Bladder microvascular endothelial cell (primary cell): ENCODE measurements around the gene ASB3. TPM values are rescaled to one million over a fixed set of nuclear protein-coding genes. Genes with fewer than 3 reads are reported as not detected.

Source experiments
- total RNA-seq: library from RNA; depleted of rRNA; stranded (reverse); fragments of >200 nt; gene quantifications from 2 replicates; pipeline ENCODE4 v1.2.3, GENCODE V29; 2014

The ASB3 gene, protein sequence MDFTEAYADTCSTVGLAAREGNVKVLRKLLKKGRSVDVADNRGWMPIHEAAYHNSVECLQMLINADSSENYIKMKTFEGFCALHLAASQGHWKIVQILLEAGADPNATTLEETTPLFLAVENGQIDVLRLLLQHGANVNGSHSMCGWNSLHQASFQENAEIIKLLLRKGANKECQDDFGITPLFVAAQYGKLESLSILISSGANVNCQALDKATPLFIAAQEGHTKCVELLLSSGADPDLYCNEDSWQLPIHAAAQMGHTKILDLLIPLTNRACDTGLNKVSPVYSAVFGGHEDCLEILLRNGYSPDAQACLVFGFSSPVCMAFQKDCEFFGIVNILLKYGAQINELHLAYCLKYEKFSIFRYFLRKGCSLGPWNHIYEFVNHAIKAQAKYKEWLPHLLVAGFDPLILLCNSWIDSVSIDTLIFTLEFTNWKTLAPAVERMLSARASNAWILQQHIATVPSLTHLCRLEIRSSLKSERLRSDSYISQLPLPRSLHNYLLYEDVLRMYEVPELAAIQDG
- total RNA-seq, result 15.9 and 30.3 TPM in 2 replicates

DNA sequence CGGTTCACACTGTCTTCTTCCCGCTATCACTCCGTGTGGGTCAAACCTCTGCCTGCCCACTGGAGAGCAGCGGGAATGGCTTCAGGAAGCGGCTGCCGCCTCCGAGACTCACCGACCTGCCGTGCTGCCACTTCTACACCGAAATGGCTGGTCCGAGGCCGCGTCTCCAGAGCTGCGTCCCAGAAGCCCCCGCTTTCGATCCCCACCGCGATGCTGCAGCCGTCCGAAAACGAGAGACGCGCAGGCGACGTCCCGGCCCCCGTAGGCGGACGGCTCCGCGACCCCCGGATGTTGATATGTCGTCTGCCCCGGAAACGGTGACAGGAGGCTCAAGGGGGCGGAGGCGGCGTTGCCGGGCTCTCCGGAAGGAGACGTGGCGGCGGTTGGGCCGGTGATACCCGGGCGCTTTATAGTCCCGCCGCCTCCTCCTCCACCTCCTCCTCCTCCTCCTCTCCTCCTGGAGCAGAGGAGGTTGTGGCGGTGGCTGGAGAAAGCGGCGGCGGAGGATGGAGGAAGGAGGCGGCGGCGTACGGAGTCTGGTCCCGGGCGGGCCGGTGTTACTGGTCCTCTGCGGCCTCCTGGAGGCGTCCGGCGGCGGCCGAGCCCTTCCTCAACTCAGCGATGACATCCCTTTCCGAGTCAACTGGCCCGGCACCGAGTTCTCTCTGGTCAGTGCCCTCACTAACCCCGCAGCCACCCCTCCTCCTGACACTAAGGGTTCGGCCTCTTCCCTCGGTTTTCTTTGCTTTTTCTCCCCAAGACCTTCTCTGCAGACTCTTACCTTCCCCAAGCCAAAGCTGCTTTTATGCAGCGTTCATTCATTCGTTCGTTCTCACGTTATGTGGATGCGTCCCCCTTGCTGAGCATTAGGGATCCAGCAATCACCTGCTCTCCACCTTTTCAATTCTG lies at the start of gene ASB3, which contains the start of gene ERLEC1:
Gene ASB3 (minus strand): TSS at position 249 of the 909 bp plus-strand sequence. CDS start 21,381 bp downstream, outside the sequence.
Gene ERLEC1 (plus strand): TSS at position 340 of the 909 bp plus-strand sequence. CDS start 167 bp downstream, at position 507.

DNA sequence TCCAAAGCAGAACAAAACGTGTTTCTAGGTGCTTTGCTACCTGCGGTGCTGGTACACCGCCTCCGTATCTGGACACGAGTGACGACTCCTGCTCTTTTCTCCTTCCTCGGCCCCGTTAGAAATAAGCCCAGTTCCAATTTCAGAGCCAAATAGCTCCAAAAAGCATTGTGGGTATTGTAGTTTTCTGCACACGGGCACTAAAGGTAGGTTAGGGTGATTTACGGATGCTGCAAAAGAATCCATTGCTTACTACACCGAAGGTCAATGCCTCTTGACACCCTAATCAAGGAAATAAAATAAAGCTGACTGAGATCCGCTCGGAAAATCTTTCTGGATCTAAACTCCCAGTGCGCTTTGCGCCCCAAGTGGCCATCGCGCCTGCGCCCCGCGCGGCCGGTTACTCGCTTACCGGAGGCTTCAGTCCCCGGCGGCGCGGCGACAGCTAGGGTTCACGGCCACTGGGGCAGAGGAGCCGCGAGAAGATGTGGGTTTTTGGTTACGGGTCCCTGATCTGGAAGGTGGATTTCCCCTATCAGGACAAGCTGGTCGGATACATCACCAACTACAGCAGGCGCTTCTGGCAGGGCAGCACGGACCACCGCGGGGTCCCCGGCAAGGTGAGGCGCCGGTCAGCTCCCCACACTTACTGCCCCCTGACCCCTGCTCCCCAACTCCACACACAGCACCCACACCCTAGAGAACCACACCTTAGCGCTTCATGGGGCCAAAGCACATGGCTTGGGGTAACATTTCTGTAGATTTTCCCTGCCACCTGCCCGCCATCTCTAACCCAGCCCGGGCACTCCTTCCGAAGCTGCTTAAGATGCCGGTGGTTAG lies 19.1 kb downstream of the ASB3 start, which contains the start of gene CHAC2:
Gene CHAC2 (plus strand): TSS at position 400 of the 837 bp plus-strand sequence. CDS start 83 bp downstream, at position 483.

Other genes with a start within 250 kb of the ASB3 start
- 3.9 and 9.2 TPM in 2 replicates for gene CHAC2, start 19.1 kb downstream of the ASB3 start, total RNA-seq
- 36.8 and 62.3 TPM in 2 replicates for gene ERLEC1, start 91 bp upstream of the ASB3 start, total RNA-seq
- gene GPR75, start 73.0 kb upstream of the ASB3 start, total RNA-seq, result 0.65 and 3.5 TPM in 2 replicates
- gene PSME4, start 184.0 kb upstream of the ASB3 start, total RNA-seq, result 18.3 and 52.6 TPM in 2 replicates